SH-SY5Y (cell line): ENCODE measurements around the gene HIP1R.

ENCODE experiments used
- GATA2 ChIP-seq: IDR thresholded peaks from 2 replicates; pipeline ENCODE4 v1.6.1; 2011; ENCODE audit warnings: mild to moderate bottlenecking, low read depth, low read length
- GATA3 ChIP-seq: IDR thresholded peaks from 2 replicates; pipeline ENCODE4 v1.6.1; 2011; ENCODE audit warnings: low read depth, mild to moderate bottlenecking, low read length, moderate library complexity

DNA sequence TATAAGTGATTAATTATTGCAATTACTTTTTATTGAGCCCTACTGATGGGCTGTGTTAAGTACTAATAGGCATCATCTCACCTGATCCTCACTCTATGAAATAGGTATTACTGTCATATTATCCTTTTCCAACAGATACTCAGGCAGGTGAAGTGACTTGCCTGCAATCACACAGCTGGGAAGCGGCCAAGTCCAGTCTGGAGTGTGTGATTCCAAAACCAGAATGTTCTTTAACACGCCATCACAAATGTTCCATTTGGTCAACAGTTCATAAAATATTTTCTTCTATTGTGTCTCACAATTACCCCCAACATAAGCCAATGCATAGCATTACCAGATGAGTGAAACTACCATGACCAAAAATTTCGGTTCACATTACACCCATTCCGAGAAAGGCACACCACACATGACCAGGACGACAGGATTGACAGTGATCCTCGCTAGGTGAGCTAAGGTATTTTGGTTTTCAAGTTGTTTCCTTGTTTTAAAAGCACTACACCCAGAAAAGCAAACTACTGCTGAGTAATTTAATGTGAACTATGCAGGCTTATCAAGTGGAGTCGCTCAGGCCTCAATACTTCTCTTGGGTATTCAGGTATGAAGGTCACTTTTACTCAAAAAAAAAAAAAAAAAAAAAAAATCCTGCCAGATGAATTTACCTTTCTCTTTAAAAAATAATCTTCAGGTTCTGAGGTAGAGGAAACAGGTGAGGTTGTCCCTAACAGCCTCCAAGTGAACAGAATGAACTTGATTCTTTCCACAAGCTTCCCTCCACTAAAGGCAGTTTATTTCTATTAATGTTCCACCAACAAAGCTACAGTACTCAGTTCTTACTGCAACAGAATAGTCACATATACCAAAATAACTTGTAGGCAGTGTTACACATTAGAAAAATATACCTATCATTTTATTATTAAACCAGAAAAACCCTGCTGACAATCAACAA lies 58.2 kb downstream of the HIP1R start:
- TF ChIP-seq GATA2 (no peak), GATA3 (no peak)
